ENCODE data around the gene RNASE7. TPM values are rescaled to one million over a fixed set of nuclear protein-coding genes. Genes with fewer than 3 reads are reported as not detected.

RNASE7 gene
- total and polyA plus RNA-seq, 4 donors, result 0.13 to 0.18 TPM; not detected in 2

DNA sequence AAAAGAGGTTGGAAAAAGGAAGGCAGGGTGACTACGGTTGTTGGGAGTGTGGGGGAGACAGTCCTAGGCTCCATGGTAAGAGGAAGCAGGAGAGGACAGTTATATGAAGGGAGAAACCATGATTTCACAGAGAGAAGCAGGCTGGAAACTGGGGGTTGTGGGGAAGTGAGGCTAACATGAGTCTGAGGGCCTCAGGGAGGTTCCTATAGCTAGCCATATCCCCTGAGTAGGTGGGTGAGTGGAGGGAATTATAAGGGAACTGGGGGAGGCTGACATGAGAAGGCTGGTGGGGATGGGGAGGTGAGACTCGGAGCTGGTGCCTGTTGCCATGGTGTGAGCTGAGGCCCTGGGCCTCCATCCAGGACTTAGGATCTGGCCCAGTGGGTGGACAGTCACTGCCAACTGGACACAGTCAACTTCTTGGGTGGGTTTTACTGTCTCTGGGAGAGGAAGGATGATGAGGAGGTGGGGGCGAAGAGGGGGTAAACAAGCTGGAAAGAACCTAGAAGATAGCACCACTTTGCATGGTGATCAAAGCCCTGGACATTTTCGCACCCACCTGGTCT, 8.9 kb upstream of the RNASE7 start:
- Histone ChIP-seq H3K4me1 (ENCODE audit: control insufficient read depth in 5 of 5, insufficient read depth in 5 of 5, low read length in 5 of 5) (peaks cover 0 to 6% (median 4%) of the 10 kb centered on the region in 5 donors), H3K9me3 (ENCODE audit: control insufficient read depth in 4 of 4, insufficient read depth in 3 of 4, low read length in 3 of 4) (no peaks in the 10 kb centered on the region), H3K4me3 (no peak overlapping the region), H3K36me3 (ENCODE audit: control insufficient read depth in 4 of 4, insufficient read depth in 4 of 4, low read length in 4 of 4) (no peaks in the 10 kb centered on the region), H3K9ac (ENCODE audit: insufficient read depth in 1 of 2, low read length in 2 of 2) (no peak overlapping the region), H3K27ac (ENCODE audit: low read depth in 1 of 2, low read length in 1 of 2) (no peak overlapping the region), H3K27me3 (ENCODE audit: control insufficient read depth in 3 of 3, insufficient read depth in 3 of 3, low read length in 2 of 3) (no peaks in the 10 kb centered on the region)
- ATAC-seq (ENCODE audit: insufficient read depth, low FRiP score) (no peak), DNase-seq (no peak)
- WGBS, 2 donors, result 84 to 97% methylated on average over 4 of the region's 4 CpGs
- TF ChIP-seq, protein P1, sequence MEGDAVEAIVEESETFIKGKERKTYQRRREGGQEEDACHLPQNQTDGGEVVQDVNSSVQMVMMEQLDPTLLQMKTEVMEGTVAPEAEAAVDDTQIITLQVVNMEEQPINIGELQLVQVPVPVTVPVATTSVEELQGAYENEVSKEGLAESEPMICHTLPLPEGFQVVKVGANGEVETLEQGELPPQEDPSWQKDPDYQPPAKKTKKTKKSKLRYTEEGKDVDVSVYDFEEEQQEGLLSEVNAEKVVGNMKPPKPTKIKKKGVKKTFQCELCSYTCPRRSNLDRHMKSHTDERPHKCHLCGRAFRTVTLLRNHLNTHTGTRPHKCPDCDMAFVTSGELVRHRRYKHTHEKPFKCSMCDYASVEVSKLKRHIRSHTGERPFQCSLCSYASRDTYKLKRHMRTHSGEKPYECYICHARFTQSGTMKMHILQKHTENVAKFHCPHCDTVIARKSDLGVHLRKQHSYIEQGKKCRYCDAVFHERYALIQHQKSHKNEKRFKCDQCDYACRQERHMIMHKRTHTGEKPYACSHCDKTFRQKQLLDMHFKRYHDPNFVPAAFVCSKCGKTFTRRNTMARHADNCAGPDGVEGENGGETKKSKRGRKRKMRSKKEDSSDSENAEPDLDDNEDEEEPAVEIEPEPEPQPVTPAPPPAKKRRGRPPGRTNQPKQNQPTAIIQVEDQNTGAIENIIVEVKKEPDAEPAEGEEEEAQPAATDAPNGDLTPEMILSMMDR (IDR thresholded peaks at IDR 0.05; ENCODE audit: control extremely low read depth, extremely low read depth), result no peak

DNA sequence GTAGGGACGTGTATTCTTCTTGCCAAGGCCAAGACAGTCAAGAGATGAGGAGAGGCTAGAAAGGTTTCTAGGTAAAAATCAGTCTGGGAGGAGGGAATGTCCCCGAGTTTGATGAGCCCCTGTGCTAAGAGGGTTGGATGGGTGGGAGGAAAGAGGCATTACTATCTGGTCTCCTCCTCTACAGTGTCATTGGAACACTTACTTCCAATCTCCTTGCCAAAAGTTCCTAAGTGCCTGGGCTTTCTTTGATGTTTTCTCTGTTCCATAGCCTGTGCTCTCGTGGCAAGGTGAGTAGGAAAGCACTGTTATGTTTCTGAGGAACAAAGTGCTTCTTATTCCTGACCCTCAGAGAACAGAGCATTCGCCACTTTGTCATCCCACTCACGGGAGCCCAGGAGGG, 7.5 kb upstream of the RNASE7 start, which contains the start of gene RNASE13:
Gene RNASE13, minus strand, starts transcription at position 101 of the 400 bp plus-strand sequence. CDS start 519 bp downstream, outside the sequence.
- ATAC-seq (ENCODE audit: insufficient read depth, low FRiP score), result no peak
- no peaks in the 10 kb centered on the region for H3K27me3 ChIP-seq (ENCODE audit: control insufficient read depth in 3 of 3, insufficient read depth in 3 of 3, low read length in 2 of 3)
- WGBS, 2 donors, result 80 to 92% methylated on average over 5 of the region's 5 CpGs
- TF ChIP-seq, protein P1 (IDR thresholded peaks at IDR 0.05; ENCODE audit: control extremely low read depth, extremely low read depth), result no peak
- H3K27ac ChIP-seq (ENCODE audit: low read depth in 1 of 2, low read length in 1 of 2), result no peak within 1 kb of the TSS
- H3K9ac ChIP-seq (ENCODE audit: insufficient read depth in 1 of 2, low read length in 2 of 2), result no peak within 1 kb of the TSS
- no peaks in the 10 kb centered on the region for H3K9me3 ChIP-seq (ENCODE audit: control insufficient read depth in 4 of 4, insufficient read depth in 3 of 4, low read length in 3 of 4)
- no peak for DNase-seq
- no peak within 1 kb of the TSS for H3K4me3 ChIP-seq
- no peaks in the 10 kb centered on the region for H3K36me3 ChIP-seq (ENCODE audit: control insufficient read depth in 4 of 4, insufficient read depth in 4 of 4, low read length in 4 of 4)
- peaks cover 0 to 19% (median 17%) of the 10 kb centered on the region in 5 donors for H3K4me1 ChIP-seq (ENCODE audit: control insufficient read depth in 5 of 5, insufficient read depth in 5 of 5, low read length in 5 of 5)

DNA sequence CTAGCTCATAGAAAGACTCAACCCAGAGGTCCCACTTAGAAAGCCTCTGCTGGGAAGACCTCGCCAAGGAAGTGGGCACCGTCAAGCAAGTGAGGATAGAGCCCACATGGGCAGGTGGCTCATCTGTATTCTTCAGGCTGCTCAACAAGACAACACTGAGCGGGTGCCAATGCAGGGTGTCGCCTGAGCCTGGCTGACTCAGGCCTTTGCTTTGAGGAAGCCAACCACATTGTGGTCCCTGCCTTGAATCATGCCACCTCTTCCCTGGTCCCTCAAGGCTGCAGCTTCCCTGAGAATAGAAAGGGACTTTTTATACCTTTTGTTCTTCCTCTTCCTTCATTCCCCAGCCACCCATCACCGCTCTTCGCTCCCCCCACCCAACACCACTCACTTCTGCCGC, 5.4 kb upstream of the RNASE7 start:
- ATAC-seq (ENCODE audit: insufficient read depth, low FRiP score) (no peak), DNase-seq (no peak)
- H3K4me1 ChIP-seq (ENCODE audit: control insufficient read depth in 5 of 5, insufficient read depth in 5 of 5, low read length in 5 of 5), result peaks cover 0 to 23% (median 20%) of the 10 kb centered on the region in 5 donors
- no peaks in the 10 kb centered on the region for H3K27me3 ChIP-seq (ENCODE audit: control insufficient read depth in 3 of 3, insufficient read depth in 3 of 3, low read length in 2 of 3)
- H3K27ac ChIP-seq (ENCODE audit: low read depth in 1 of 2, low read length in 1 of 2), result no peak overlapping the region
- no peak overlapping the region for H3K9ac ChIP-seq (ENCODE audit: insufficient read depth in 1 of 2, low read length in 2 of 2)
- TF ChIP-seq, protein P1 (IDR thresholded peaks at IDR 0.05; ENCODE audit: control extremely low read depth, extremely low read depth), result no peak
- H3K36me3 ChIP-seq (ENCODE audit: control insufficient read depth in 4 of 4, insufficient read depth in 4 of 4, low read length in 4 of 4), result no peaks in the 10 kb centered on the region
- no peaks in the 10 kb centered on the region for H3K9me3 ChIP-seq (ENCODE audit: control insufficient read depth in 4 of 4, insufficient read depth in 3 of 4, low read length in 3 of 4)
- no peak overlapping the region for H3K4me3 ChIP-seq
- WGBS, 2 donors, result 91 to 92% methylated on average over 7 of the region's 7 CpGs

DNA sequence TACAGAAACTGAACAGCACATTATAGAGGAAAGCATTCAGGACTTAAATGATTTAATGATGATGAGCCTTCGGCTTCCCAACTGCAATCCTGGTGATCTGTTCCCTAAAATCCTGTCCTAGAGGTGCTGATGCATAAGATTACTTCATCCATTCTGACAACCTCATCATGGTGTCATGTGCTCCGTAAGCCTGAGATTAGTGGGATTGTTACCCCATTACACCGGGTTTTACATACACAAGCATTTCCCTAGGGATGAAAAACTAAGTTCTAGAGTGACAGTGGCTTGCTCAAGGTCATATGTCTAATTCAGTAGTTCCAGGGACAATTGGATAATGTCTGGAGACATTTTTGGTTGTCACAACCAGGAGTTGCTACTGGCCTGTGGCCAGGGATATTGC, 5.0 kb upstream of the RNASE7 start:
- TF ChIP-seq, protein P1 (IDR thresholded peaks at IDR 0.05; ENCODE audit: control extremely low read depth, extremely low read depth), result no peak
- ATAC-seq (ENCODE audit: insufficient read depth, low FRiP score) (no peak), DNase-seq (no peak)
- H3K4me1 ChIP-seq (ENCODE audit: control insufficient read depth in 5 of 5, insufficient read depth in 5 of 5, low read length in 5 of 5), result peaks cover 0 to 23% (median 20%) of the 10 kb centered on the region in 5 donors
- no peaks in the 10 kb centered on the region for H3K9me3 ChIP-seq (ENCODE audit: control insufficient read depth in 4 of 4, insufficient read depth in 3 of 4, low read length in 3 of 4)
- H3K9ac ChIP-seq (ENCODE audit: insufficient read depth in 1 of 2, low read length in 2 of 2), result no peak overlapping the region
- no peak overlapping the region for H3K27ac ChIP-seq (ENCODE audit: low read depth in 1 of 2, low read length in 1 of 2)
- no peak overlapping the region for H3K4me3 ChIP-seq
- WGBS, 2 donors, result 80 to 90% methylated on average over 3 of the region's 3 CpGs
- no peaks in the 10 kb centered on the region for H3K36me3 ChIP-seq (ENCODE audit: control insufficient read depth in 4 of 4, insufficient read depth in 4 of 4, low read length in 4 of 4)
- H3K27me3 ChIP-seq (ENCODE audit: control insufficient read depth in 3 of 3, insufficient read depth in 3 of 3, low read length in 2 of 3), result no peaks in the 10 kb centered on the region
